Measurements from ENCODE around the gene SRPK3. TPM values are rescaled to one million over a fixed set of nuclear protein-coding genes. Genes with fewer than 3 reads are reported as not detected.

SRPK3 gene
- polyA plus RNA-seq, 1 donor (not counting 4 experiments of a cell fraction or from before 2014, with no cell fraction given): 0.10 TPM

DNA sequence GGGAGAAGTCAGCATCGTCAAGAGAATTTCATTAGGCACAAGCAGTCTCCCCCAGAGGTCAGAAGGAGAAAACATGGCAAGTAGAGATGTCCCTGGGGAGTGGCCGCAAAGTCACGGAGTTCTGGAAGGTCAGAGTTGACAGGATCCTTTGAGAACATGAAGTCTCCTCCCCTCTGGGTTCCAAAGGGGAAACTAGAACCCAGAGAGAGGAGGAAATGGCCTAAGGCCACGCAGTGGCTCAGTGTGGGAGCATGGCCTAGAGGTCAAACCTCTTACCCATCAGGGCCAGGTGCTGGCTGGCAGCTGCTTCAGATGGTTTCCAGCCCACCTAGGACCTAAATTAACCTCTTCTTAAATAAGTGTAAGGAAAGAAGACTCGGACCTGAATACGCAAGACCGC is 12.4 kb downstream of the SRPK3 start:
- H3K9me1 ChIP-seq (ENCODE audit: control insufficient read depth, extremely low read depth, insufficient read depth, low read length): no peaks in the 10 kb centered on the region
- peaks cover 9 to 12% of the 10 kb centered on the region in 2 experiments for H3K36me3 ChIP-seq (ENCODE audit: control insufficient read depth in 2 of 2, extremely low read depth in 1 of 2, insufficient read depth in 2 of 2, low read length in 2 of 2)
- H3K9ac ChIP-seq (ENCODE audit: control insufficient read depth, extremely low read depth, insufficient read depth, low read length): peak overlapping the region; percentile 90
- peaks cover 14% of the 10 kb centered on the region for H3K4me1 ChIP-seq (ENCODE audit: control insufficient read depth, extremely low read depth, insufficient read depth, low read length)
- H4K20me1 ChIP-seq (ENCODE audit: control insufficient read depth, extremely low read depth, insufficient read depth, low read length): no peaks in the 10 kb centered on the region
- no peak for FAIRE-seq
- dilution Hi-C loops (cut with MboI; ENCODE audit: extremely low pct_ligation_motif_present, low sequenced_read_pairs): no loop called here
- peak overlapping the region; percentile 82 for H3K4me2 ChIP-seq (ENCODE audit: control insufficient read depth, extremely low read depth, insufficient read depth, low read depth, low read length)
- DNase-seq (ENCODE audit: low read depth, low spot score): no peak
- H3K27ac ChIP-seq (ENCODE audit: control insufficient read depth, insufficient read depth, low read length): peak overlapping the region; percentile 90
- no peaks in the 10 kb centered on the region for H3K9me3 ChIP-seq (ENCODE audit: control insufficient read depth, low read depth, low read length)
- no peaks in the 10 kb centered on the region for H3K27me3 ChIP-seq (ENCODE audit: control insufficient read depth, extremely low read depth, insufficient read depth, low read length)
- peaks cover 47% of the 10 kb centered on the region for H3K79me2 ChIP-seq (ENCODE audit: control insufficient read depth, insufficient read depth, low read length)
- H3K4me3 ChIP-seq (ENCODE audit: control insufficient read depth in 2 of 3, extremely low read depth in 1 of 3, insufficient read depth in 2 of 3, low read depth in 1 of 3, low read length in 3 of 3): peak overlapping the region; percentile 61 to 85 (median 70)
- H2AFZ ChIP-seq (ENCODE audit: control insufficient read depth, low read length): no peak overlapping the region
- TF ChIP-seq, protein P1, sequence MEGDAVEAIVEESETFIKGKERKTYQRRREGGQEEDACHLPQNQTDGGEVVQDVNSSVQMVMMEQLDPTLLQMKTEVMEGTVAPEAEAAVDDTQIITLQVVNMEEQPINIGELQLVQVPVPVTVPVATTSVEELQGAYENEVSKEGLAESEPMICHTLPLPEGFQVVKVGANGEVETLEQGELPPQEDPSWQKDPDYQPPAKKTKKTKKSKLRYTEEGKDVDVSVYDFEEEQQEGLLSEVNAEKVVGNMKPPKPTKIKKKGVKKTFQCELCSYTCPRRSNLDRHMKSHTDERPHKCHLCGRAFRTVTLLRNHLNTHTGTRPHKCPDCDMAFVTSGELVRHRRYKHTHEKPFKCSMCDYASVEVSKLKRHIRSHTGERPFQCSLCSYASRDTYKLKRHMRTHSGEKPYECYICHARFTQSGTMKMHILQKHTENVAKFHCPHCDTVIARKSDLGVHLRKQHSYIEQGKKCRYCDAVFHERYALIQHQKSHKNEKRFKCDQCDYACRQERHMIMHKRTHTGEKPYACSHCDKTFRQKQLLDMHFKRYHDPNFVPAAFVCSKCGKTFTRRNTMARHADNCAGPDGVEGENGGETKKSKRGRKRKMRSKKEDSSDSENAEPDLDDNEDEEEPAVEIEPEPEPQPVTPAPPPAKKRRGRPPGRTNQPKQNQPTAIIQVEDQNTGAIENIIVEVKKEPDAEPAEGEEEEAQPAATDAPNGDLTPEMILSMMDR (optimal IDR thresholded peaks at IDR 0.05 in 1 of 3, IDR thresholded peaks at IDR 0.05 in 1 of 3, conservative IDR thresholded peaks at IDR 0.05 in 1 of 3; ENCODE audit: extremely low read depth in 1 of 3, insufficient read depth in 2 of 3, low read length in 3 of 3): no peak
- no peak for TF ChIP-seq EZH2 (IDR thresholded peaks at IDR 0.05; ENCODE audit: low read length)

DNA sequence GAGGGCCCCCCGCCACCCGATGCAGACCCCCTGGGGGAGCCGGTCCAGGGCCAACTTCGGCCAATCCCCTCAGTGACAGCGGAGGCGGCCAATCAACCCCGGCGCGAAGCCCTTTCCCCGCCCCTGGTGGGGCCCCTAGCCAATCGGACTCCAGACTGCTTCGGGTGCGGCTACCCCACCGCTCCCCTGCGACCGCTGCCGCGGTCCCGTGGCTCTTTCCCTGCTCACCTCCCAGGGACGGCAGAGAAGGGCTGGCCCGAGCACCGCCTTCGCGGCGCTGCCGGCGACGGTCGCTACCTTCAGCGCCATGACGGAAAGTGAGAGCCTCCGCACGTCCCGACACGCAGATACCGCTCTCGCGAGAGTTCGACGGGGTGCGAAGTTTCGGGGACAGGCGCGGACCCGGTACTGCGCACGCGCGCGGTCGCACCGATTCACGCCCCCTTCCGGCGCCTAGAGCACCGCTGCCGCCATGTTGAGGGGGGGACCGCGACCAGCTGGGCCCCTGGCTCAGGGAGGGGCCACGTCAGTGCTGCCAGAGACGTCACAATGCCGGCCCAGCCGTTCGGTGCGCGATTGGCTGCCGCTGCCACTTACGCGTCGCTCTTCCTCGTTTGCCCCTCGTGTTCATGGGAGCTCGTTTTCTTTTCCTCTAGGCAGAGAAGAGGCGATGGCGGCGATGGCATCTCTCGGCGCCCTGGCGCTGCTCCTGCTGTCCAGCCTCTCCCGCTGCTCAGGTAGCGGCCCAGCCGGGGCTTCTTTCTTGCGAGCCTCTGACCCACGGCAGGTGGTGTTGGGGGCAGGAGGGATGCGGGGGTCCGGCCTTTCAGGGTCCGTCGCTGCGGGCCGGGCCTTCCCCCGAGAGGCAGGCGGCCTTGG is 13.4 kb downstream of the SRPK3 start, which contains the start of the genes IDH3G and SSR4:
IDH3G (minus strand) TSS at position 358 of the 879 bp plus-strand sequence; CDS start at position 309, 49 bp downstream.
SSR4 (plus strand) TSS at position 651 of the 879 bp plus-strand sequence; CDS start at position 671, 20 bp downstream.
- dilution Hi-C loops (cut with MboI; ENCODE audit: extremely low pct_ligation_motif_present, low sequenced_read_pairs): no loop called here
- peak; percentile 52 for DNase-seq (ENCODE audit: low read depth, low spot score)
- peaks cover 47% of the 10 kb centered on the region for H3K79me2 ChIP-seq (ENCODE audit: control insufficient read depth, insufficient read depth, low read length)

More for the DNA sequence above, 13.4 kb downstream of the SRPK3 start, which contains the start of the genes IDH3G and SSR4:
- peak within 1 kb of the TSS; percentile 74 for H2AFZ ChIP-seq (ENCODE audit: control insufficient read depth, low read length)
- H3K36me3 ChIP-seq (ENCODE audit: control insufficient read depth in 2 of 2, extremely low read depth in 1 of 2, insufficient read depth in 2 of 2, low read length in 2 of 2): peaks cover 9 to 12% of the 10 kb centered on the region in 2 experiments
- no peaks in the 10 kb centered on the region for H3K27me3 ChIP-seq (ENCODE audit: control insufficient read depth, extremely low read depth, insufficient read depth, low read length)
- peak within 1 kb of the TSS; percentile 82 for H3K4me2 ChIP-seq (ENCODE audit: control insufficient read depth, extremely low read depth, insufficient read depth, low read depth, low read length)
- H4K20me1 ChIP-seq (ENCODE audit: control insufficient read depth, extremely low read depth, insufficient read depth, low read length): no peaks in the 10 kb centered on the region
- H3K9ac ChIP-seq (ENCODE audit: control insufficient read depth, extremely low read depth, insufficient read depth, low read length): peak within 1 kb of the TSS; percentile 90
- FAIRE-seq: no peak
- TF ChIP-seq, protein P1 (optimal IDR thresholded peaks at IDR 0.05 in 1 of 3, IDR thresholded peaks at IDR 0.05 in 1 of 3, conservative IDR thresholded peaks at IDR 0.05 in 1 of 3; ENCODE audit: extremely low read depth in 1 of 3, insufficient read depth in 2 of 3, low read length in 3 of 3): no peak
- TF ChIP-seq EZH2 (IDR thresholded peaks at IDR 0.05; ENCODE audit: low read length): no peak
- peaks cover 14% of the 10 kb centered on the region for H3K4me1 ChIP-seq (ENCODE audit: control insufficient read depth, extremely low read depth, insufficient read depth, low read length)
- peak within 1 kb of the TSS; percentile 90 for H3K27ac ChIP-seq (ENCODE audit: control insufficient read depth, insufficient read depth, low read length)
- H3K9me3 ChIP-seq (ENCODE audit: control insufficient read depth, low read depth, low read length): no peaks in the 10 kb centered on the region
- H3K4me3 ChIP-seq (ENCODE audit: control insufficient read depth in 2 of 3, extremely low read depth in 1 of 3, insufficient read depth in 2 of 3, low read depth in 1 of 3, low read length in 3 of 3): peak within 1 kb of the TSS; percentile 70 to 85 (median 76)
- no peaks in the 10 kb centered on the region for H3K9me1 ChIP-seq (ENCODE audit: control insufficient read depth, extremely low read depth, insufficient read depth, low read length)

Data from keratinocyte (primary cell).